Anterior cingulate cortex (tissue), 58 donors: ENCODE results near the gene CPPED1.
"Not testable (repeated sequence)": the region's sequence is repeated elsewhere in the genome, so short reads cannot be mapped to it uniquely, and the experiment has no call there.

Source experiments
- DNase-seq, 58 donors: peaks; one replicate each; lab custom pipeline; 2025; lab: John Stamatoyannopoulos, UW

Gene CPPED1

DNA sequence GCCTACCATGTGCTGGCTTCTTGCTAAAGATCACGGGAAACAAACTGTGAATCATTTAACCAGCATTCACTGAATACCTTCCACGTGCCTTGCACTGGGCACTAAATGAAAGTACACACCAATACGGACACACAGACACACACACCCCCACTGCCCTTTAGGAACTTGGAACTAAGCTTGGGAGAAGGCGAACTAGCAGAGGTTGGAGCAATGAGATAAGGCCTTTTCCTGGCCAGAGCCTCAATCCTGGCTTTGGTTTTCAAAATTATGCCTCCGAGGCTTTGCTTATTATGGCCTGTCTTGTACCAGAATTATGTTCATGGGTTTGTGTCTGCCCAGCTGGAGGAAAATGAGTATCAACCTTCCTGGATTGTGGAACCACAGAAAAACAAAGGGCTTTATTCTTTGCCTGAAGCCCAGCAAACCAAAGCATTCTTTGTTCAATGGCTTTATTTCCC lies 32.3 kb downstream of the CPPED1 start:
- DNase-seq, result peak in 17 of 58 donors; percentile 3 to 80 (median 35)

DNA sequence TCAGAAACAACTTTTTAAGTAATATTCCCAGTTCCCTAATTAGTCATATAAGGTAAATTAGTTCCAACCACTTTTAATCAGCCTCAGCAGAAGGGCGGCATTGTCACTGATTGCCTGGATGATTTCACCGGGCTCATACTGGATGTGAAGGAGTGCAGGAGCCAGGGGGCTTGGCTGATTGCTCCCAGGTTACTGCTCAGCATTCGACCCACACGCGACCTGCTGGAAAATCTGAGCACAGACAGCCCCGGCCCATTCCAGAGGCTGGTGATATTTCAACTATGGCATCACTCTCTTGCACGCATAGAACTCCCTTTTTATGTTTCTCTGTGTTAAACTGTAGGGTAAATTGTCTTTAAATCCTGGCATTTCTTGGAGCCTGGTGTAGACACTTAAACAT lies 34.2 kb downstream of the CPPED1 start:
- DNase-seq, result no peak

DNA sequence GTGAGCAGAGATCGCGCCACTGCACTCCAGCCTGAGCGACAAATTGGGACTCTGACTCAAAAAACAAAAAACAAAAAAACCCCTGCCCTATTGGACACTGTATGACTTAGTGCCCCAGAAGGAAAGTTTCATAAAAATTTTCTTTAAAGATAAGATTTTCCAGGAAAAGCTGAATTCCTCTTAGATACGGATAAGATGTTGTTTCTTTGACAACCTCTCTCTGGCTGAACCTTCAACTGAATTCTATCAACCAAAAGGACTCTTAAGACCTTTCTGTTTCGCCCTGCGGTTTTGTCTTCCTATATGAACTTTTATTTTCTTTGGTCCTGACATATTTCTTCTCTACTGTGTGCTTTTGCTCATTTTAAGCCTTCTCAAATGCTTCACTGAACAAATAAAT lies 35.8 kb downstream of the CPPED1 start:
- DNase-seq, result no peak

DNA sequence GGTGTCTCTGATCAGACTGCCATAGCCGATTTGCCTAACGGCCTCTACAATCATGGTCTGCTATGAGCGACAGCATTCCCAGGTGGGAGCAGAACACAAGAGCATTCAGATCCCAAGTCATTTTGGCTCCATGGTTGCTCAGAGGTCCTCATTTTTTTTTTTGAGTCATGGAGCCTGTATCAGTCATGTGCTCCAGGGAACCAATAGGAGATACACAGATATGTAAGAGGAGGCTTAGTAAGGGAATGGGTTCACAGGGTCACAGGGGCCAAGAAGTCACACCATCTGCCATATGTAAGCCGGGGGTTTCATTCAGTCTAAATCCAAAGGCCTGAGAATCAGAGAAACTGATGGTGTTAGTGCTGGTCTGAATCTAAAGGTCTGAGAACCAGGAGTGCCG lies 36.8 kb downstream of the CPPED1 start:
- no peak for DNase-seq

DNA sequence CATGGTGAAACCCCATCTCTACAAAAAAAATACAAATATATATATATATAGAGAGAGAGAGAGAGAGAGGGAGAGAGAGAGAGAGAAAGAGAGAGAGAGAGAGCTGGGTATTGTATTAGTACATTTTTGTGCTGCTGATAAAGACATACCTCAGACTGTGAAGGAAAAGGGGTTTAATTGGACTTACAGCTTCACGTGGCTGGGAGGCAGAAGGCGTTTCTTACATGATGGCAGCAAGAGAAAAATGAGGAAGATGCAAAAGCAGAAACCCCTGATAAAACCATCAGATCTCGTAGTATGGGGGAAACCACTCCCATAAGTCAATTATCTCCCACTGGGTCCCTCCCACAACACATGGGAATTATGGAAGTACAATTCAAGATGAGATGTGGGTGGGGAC lies 37.5 kb downstream of the CPPED1 start:
- not testable (repeated sequence) for DNase-seq

DNA sequence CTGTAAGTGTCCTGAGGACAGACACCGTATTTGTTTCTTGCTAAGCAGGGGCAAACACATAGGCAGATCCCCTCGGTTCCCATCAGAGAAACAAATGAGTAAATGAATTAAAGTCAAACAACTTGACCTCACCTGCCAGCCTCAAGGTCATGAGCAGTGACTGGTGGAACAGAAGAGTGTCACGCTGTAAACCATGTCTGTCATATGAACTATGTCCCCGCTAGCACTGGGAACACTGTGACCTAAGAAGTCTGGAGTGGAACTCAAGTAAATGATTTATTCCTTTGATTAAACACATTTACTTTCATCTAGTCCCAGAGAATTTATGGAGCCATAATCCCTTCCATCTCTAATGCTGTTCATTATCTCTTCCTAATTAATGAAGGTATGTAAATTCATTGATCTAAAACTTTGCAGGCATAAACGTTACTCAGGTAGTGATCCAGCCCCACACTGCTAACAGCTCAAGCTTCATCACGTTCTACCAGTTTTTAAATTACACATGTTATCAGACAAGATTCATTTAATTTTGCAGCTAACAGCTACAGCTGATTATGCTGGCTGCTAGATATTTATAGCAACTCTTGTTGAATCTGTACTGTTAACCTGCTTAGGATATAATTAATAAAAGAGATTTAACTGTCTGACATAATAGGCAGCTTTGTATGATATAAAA lies 38.7 kb downstream of the CPPED1 start:
- DNase-seq, result no peak

DNA sequence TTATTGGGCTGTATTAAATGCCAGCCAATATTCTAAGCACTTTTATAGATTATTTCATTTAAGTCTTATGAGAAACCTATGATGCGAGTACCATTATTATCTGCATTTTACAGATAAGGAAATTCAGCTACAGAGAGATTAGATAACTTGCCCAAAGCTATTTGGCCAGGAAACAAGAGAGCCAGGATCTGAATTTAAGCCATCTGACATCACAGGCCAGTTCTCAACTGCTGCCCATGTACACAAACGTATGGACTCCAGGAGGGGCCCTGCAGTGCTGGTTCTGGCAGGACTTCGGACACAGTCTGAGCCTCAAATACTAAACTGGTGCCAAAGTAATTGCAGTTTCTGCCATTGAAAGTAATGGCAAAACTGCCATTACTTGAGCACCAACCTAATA lies 40.2 kb downstream of the CPPED1 start:
- no peak for DNase-seq

DNA sequence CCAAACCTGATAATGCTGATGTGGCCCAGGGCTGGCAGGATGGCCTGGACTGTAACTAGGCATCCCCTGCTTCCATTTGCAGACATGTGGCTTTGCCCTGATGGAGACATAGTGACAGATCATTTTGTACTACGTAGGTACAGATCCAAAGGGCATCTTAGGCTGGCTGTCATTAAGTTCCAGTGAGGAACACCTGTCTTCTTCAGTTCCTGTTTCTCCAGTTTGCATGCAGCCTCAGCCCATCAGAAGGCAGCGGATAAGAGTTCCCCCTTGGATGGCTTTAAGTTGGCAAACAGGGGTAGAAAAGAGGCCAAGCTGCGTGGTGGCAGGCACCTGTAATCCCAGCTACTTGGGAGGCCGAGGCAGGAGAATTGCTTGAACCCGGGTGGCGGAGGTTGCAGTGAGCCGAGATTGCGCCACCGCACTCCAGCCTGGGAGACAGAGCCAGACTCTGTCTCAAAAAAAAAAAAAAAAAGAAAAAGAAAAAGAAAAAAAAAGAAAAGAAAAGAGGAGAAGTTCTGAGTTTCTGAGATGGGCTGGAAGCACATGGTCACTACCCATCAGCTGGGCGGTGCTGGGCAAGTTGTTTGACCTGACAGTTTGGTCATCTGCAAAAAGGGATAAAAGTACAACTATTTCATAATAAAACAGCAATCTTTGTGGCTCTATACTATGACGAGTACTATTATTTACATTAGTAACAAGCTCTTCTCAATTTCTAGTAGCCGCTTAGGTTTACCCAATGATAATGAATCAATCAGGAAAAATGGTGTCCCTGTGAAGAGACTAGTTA lies 42.7 kb downstream of the CPPED1 start:
- no peak for DNase-seq

DNA sequence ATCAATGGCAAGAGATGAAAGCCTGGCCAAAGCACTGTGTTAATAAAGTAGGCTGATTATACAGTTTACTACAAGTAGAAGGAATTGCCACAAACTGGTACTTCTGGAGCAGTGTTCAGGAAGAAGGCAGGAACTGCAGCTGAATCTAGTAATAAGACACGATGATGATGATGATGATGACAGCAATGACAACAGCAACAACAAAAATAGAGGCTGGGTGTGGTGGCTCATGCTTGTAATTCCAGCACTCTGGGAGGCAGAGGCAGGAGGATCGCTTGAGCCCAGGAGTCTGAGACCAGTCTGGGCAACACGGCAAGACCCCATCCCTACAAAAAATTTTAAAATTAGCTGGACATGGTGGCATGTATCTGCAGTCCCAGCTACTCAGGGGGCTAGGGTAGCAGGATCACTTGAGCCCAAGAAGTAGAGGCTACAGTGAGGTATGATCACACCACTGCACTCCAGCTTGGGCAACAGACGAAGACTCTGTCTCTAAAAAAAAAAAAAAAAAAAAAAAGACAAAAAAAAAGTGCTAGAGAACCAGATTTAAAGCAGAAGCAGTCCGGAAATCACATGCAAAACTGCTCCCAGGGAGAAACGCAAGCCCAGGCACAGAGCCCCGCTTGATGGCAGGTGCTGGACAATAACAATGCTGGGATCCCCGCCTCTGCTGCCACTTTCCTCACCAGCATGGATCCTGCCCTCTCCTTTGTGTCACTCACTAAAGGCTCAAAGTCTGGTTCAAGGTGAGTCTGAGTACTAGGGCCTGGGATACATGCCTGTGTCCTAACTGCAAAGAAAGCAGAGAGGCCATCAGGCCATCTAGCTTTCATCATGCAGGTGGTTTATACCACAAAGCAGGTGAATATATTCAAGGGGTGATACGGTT lies 44.8 kb downstream of the CPPED1 start:
- DNase-seq, result peak in 3 of 58 donors; percentile 13 to 25 (median 23)

DNA sequence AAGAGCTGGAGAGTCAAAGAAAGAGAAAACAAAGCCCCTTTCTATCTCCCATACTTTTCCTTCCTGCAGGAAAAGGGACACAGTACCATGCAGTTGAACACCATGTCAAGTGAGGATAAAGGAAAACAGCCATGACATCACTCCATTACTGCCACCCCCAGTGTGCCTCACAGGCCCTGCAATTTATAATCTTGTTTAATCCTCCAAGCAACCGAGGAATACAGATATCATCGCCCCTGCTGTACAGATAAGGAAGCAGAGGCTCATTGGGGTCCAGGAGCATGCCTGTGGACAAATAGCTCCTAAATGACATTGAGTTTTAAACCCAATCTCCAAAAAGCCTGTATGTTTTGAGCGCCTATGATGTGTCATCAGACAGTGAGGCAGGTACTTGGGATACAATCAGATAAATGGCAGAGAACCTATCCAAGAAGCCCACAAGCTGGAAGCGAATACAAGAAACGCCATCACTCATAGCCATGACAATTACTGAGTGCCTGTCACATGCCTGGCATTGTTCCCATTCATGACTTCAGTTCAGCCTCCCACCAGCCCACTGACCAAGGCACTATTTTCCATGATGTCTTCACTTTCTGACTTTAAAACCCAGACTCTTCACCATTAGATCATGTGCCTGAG lies 45.5 kb downstream of the CPPED1 start:
- DNase-seq, result peak in 4 of 58 donors; percentile 20 to 42 (median 22)

DNA sequence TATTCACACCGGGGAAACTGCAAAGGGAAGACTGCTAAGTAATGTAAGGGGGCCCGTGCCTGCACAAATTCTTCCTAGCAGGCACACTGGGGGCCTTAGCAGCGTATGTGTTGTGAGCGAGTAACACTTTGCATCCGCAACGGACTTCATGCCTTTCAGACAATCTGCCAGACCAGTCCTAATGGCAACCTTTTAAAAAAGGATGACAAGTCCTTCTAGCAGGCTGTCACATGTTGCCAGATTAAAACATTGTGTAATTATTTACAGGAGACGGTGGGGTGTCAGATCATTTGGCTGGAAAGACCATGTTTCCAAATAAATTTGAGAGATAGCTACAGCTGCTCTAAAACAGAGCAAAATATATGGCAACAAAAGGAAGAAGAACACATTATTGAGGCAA lies 46.1 kb downstream of the CPPED1 start:
- no peak for DNase-seq

DNA sequence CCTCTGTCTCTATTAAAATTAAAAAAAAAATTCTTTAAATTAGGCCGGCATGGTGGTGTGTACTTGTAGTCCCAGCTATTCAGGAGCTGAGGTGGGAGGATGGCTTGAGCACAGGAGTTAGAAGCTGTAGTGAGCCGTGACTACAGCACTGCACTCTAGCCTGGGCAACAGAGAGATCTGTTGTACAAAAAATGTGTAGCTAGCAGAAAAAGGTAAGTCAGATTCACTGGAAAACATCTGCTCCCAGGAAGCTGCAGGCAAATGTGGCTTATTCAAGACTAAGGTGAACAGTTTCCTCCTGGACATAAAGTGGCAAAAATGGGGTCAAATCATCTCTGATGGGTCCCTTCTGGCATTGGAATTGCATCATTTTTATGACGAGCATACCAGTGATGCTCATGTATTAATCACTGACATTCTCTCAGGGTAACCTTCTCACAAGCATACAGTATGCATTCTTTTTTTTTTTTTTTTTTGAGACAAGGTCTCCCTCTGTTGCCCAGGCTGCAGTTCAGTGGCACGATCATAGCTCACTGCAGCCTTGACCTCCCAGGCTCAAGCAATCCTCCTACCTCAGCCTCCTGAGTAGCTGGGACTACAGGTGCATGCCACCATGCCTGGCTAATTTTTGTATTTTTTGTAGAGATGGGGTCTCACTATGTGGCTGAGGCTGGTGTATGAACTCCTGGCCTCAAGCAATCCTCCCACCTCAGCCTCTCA lies 48.7 kb downstream of the CPPED1 start:
- no peak for DNase-seq

DNA sequence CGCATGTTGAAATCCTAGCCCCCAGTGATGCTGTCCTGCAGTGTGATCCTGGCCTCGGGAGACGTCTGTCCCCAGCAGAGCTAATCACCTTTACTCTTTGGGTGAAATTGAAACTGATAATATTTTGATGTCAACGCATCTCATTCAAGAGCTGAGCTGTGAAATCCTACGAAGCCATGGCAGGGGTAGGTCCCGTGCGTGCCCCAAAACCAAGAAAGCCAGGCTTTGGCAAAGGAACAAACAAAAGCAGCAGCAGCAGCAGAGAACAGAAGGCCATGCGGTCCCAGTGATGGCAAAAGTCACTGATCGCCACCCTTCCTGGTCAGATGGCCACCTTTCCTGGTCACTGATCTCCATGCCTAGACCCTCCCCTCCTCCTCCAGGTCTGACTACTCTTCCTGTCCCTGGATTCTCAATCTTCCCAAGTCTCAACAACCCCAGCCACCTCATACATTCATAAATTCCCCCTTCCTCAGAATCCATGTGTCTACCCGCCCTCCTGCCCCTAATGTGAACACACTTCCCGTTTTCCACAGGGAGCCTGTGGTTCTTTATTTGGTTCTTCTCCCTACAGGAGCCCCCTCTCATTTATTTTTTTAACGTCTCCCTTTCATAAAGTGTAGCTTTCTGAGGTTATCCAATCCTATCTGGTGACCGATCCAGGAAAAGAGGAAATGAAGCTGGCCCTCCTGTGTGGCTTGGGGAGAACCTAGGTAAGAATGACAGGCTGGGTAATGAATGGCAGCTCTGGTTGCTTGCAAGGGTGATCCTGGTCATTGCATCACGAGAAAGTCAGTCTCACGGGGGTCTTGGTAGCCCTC lies 50.3 kb downstream of the CPPED1 start:
- DNase-seq, result no peak

DNA sequence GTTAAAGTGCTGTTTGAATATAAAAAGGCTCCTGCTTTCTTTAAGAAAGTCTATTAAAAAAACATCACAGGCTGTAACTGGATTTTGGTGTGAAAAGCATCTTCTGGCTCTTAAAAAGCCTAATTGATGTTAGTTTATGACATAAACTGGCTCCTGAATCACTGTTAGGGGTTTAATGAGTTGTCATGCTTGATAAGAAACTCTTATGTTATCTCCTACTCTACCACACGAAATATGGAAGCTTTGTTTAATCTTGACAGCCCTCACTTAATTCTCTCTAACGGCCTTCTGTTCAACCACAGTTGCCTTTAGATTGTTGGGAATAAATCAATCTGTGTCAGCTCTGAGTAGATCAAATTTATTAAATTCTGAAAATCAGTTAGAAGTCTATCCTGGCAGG lies 51.5 kb downstream of the CPPED1 start:
- DNase-seq, result no peak

DNA sequence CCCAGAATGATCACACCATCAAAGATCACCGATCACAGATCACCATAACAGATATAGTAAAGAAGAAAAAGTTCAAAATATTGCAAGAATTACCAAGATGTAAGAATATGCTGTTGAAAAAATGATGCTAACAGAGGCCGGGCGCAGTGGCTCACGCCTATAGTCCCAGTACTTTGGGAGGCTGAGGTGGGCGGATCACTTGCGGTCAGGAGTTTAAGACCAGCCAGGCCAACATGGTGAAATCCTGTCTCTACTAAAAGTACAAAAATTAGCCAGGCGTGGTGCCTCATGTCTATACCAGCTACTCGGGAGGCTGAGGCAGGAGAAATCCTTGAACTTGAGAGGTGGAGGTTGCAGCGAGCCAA lies 53.2 kb downstream of the CPPED1 start:
- DNase-seq, result no peak

DNA sequence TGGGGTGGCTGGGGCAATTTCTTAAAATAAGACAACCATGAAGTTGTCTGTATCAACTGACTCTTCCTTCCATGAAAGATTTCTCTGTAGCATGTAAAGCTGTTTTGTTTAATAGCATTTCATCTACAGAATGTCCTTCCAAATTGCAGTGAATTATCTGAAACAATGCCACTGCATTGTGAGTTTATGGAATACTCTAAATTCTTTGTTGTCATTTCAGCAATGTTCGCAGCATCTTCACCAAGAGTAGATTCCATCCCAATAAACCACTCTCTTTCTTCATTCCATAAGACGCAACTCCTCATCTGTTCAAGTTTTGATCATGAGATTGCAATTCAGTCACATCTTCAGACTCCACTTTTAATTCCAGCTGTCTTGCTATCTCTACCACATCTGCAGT lies 54.6 kb downstream of the CPPED1 start:
- DNase-seq, result no peak

DNA sequence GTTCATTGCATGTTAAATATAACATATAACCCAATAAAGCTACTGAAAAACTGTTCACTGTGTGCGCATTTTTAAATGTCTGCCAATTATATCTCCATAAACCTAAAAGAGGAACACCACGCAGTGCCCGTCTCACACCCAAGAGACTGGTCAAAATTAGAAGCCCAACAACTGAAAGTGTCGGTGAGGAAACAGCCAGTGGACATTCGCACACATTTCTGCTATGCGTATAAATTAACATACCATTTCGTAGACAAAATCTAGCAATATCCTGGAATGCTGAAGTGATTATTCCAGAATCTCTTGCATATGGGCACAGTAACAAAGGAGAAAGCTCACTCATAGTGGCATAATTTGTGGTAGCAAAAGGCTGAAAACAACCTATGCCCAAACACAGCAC lies 55.9 kb downstream of the CPPED1 start:
- no peak for DNase-seq

DNA sequence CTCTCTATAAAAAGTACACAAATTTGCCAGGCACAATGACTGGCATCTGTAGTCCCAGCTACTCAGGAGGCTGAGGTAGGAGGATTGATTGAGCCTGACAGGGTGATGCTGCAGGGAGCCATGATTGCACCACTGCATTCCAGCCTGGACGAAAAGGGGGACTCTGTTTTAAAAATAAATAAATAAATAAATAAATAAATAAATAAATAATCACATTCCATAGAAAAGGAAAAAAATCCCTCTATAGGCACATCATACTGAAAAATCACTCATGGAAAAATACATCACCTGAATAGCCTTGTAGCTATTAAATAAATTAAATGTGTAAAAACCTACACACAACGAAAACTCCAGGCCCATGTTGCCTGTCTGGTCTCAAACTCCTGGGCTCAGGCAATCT lies 56.4 kb downstream of the CPPED1 start:
- no peak for DNase-seq

DNA sequence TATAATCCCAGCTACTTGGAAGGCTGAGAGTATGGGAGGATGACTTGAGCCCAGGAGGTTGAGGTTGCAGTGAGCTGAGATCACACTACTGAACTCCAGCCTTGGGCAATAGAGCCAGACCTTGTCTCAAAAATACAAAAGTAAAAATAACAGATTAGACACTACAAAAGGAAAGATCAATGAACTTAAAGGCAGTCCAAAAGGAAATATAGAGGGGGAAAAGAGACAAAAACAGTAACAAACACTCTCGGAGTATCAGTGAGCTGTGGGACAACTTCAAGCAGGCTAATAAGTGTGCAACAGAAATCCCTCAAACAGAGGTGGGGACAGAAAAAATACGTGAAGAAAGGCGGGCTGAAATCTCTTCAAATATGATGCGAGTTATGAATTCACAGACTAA lies 58.8 kb downstream of the CPPED1 start:
- DNase-seq, result no peak
